Renal pelvis (tissue), 4 donors: ENCODE measurements around the gene PIK3R1. TPM values are rescaled to one million over a fixed set of nuclear protein-coding genes. Genes with fewer than 3 reads are reported as not detected.

Experiments used
- DNase-seq: peaks from one replicate; pipeline ENCODE4 v3.0.0-alpha.2; 2013
- polyA plus RNA-seq, 3 donors: library from polyadenylated mRNA; unstranded; fragments of 120-200 nt; gene quantifications; one replicate each; pipeline ENCODE4 v1.2.1, GENCODE V29; 2013; ENCODE audit not compliant: insufficient read length in 3 of 3

The PIK3R1 gene
- polyA plus RNA-seq, 3 donors = 65.6 to 76.2 (median 75.2) TPM

GRCh38 chr5:68320413-68320986 lies 104.9 kb downstream of the PIK3R1 start:
- no peak for DNase-seq

GRCh38 chr5:68325065-68325580 lies 109.6 kb downstream of the PIK3R1 start:
- no peak for DNase-seq

GRCh38 chr5:68329554-68330255 lies 114.1 kb downstream of the PIK3R1 start:
- no peak for DNase-seq

- DNase-seq = no peak
These were observed 115.0 kb downstream of the PIK3R1 start for GRCh38 chr5:68330574-68330973.

- no peak for DNase-seq
These were observed 115.9 kb downstream of the PIK3R1 start for GRCh38 chr5:68331192-68332079.

- DNase-seq = no peak
These were observed 116.5 kb downstream of the PIK3R1 start for GRCh38 chr5:68332080-68332451.

GRCh38 chr5:68332556-68332955 lies 117.0 kb downstream of the PIK3R1 start:
- no peak for DNase-seq

- no peak for DNase-seq
These were observed 118.3 kb downstream of the PIK3R1 start for GRCh38 chr5:68333649-68334552.

- no peak for DNase-seq
These were observed 119.0 kb downstream of the PIK3R1 start for GRCh38 chr5:68334553-68334886.

GRCh38 chr5:68335075-68335474 lies 119.5 kb downstream of the PIK3R1 start:
- DNase-seq = no peak

GRCh38 chr5:68336200-68336599 lies 120.6 kb downstream of the PIK3R1 start:
- DNase-seq = no peak

GRCh38 chr5:68337235-68337634 lies 121.7 kb downstream of the PIK3R1 start:
- DNase-seq = no peak

- no peak for DNase-seq
These were observed 124.4 kb downstream of the PIK3R1 start for GRCh38 chr5:68339921-68340321.

- DNase-seq = no peak
These were observed 125.5 kb downstream of the PIK3R1 start for GRCh38 chr5:68341006-68341405.

- DNase-seq = no peak
These were observed 127.1 kb downstream of the PIK3R1 start for GRCh38 chr5:68342693-68343092.

GRCh38 chr5:68343421-68343826 lies 127.9 kb downstream of the PIK3R1 start:
- DNase-seq = no peak

GRCh38 chr5:68344447-68345111 lies 129.0 kb downstream of the PIK3R1 start:
- no peak for DNase-seq

- no peak for DNase-seq
These were observed 129.6 kb downstream of the PIK3R1 start for GRCh38 chr5:68345171-68345570.

GRCh38 chr5:68345582-68345981 lies 130.0 kb downstream of the PIK3R1 start:
- DNase-seq = no peak

GRCh38 chr5:68347536-68347935 lies 132.0 kb downstream of the PIK3R1 start:
- no peak for DNase-seq
